NCI-H1105 (cell line): Measurements from ENCODE around the gene ADRB2.

Source experiments
- DNase-seq: peaks from one replicate; lab custom pipeline; 2025; lab: John Stamatoyannopoulos, UW

Gene ADRB2

DNA sequence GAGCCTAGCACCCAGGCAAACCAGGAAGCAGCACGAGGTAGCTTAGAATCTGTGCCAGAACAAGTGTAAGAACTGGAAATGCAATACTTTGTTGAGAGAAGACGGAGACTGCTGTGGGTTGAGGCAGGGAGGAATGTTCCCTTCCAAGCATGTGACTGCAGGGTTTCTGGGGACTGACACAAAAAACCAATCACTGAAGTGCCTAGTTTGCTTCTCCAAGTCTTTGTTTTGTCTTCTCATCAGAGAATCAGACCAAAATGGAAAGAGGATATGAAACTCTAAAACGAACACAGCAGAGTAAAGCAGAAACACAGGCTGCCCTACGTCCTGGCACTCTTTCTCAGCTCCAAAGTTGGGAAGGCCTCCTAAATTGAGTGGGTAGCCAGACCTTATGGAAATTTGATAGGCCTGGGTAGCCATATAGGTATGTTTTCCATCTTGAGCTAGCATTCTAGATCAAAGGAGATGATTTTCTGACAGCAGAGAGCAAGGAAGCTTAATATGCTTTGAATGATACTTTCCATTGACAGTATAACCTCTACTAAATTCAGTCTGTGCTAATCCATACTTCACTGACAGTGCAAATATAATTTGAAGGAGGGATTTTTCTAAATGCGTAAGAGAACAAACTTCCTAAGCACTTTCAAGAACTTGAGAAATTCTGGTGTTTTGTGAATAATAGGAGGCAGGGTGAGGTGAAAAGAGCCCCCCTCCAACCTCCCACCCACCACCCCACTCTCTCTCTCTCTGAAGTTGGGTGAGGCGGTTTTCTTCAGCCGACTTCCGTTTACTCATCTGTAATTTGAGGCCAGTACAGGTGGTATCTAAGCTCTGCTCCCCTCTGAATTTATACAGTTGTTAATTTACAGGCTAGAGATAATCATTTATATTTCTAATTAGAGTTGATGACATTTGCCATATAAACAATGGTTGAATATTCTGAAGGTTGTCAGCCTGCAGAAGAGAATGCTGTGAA lies 5.5 kb downstream of the ADRB2 start:
- no peak for DNase-seq

- no peak for DNase-seq
Measured at GRCh38 chr5:148833122-148833521, 6.7 kb downstream of the ADRB2 start.

DNA sequence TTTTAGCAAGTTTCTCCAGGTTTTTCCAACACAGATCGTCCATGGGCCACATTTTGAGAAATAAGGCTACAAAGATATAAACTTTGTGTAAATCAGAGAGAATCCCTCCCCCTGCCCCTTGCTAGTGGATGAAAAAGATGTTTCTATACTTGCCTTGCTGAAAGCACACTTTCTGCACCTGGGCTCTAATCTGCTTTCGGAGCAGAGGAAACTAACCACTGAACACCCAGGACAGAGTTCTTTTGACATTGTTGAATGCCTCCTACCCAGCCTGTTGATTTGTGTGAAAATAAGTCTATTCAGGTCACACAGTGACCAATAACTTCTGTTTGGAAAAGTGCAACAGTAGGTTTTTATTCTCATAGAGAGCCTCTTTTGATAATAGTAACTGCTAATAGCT lies 7.5 kb downstream of the ADRB2 start:
- no peak for DNase-seq

DNA sequence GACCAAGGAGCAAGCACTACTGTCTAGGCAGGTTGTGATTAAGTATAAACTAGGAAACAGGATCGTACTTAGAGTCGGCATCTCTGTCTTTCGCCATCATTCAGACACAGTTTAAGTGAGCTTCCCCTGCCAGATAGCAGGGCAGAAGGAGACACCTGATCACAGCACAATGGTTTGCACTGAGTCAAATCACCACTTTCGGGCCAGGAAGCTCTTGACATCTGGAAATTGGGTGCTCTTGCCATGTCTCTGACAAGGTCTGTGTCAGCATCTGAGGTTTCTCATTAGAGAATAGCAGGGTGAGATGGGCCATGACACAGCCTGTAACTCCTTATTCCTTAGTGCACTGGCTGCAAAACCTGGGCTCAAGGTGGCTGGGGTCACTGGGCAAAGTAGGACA lies 8.3 kb downstream of the ADRB2 start:
- DNase-seq = no peak

- no peak for DNase-seq
Measured at GRCh38 chr5:148836272-148837250, 10.2 kb downstream of the ADRB2 start.

DNA sequence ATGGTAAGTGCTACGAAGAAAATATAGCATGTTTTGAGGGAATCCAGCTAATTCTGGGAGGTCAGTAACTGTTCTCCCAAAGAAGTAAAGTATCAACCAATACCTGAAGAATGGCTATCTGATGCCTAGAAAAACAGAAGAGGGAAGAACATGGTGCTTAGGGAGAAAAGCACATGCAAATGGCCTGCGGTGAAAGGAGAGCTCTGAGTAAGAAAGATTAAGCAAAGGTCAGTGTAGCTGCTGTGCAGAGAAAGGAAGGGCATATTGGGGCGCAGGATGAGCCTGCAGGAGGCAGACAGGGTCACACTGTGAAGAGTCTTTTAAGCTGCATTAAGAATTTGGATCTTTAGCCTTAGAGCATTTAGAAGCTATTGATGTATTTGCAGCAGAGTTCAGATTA lies 11.0 kb downstream of the ADRB2 start:
- no peak for DNase-seq

- DNase-seq = no peak
Measured at GRCh38 chr5:148838357-148838756, 11.9 kb downstream of the ADRB2 start.

DNA sequence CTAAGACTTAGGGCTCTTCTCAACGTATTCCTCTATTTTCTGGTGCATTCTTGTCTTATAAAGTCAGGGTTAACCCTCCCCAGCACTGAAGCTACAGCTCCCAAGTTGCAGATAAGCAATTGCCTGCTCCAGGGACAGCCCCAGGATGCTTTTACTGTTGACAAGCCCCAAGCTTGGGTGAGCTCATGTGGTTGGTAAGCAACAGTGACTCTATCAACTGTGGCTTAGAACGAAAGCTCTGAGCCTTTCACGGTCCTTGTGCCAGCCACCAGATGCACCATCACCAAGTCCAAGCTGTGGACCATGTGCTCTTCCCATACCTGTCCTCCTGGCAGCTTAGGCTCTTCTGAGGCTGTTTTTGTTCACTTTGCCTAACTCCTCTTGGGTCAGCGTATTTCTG lies 13.5 kb downstream of the ADRB2 start:
- no peak for DNase-seq

- DNase-seq = no peak
Measured at GRCh38 chr5:148840531-148840930, 14.1 kb downstream of the ADRB2 start.

DNA sequence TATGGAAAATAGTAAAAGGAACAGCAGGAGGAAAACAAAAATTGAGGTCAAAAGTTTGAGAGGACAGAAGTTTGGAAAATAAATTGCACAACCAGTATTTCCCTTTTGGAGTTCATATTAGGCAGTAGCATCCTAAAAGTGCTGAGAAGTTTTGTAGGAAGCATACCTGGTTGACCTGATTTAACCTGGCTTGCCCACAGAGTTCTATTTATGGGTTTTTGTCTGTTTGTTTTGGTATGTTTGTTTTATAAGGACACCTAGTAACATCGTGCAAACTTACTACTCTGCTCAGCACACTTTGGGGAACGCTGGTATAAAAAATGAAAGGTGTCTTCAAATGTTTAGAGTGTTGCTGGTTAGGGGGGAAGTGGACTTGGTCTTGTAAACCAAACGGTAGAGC lies 15.1 kb downstream of the ADRB2 start:
- DNase-seq = no peak

GRCh38 chr5:148842161-148842560 lies 15.8 kb downstream of the ADRB2 start:
- DNase-seq = no peak

DNA sequence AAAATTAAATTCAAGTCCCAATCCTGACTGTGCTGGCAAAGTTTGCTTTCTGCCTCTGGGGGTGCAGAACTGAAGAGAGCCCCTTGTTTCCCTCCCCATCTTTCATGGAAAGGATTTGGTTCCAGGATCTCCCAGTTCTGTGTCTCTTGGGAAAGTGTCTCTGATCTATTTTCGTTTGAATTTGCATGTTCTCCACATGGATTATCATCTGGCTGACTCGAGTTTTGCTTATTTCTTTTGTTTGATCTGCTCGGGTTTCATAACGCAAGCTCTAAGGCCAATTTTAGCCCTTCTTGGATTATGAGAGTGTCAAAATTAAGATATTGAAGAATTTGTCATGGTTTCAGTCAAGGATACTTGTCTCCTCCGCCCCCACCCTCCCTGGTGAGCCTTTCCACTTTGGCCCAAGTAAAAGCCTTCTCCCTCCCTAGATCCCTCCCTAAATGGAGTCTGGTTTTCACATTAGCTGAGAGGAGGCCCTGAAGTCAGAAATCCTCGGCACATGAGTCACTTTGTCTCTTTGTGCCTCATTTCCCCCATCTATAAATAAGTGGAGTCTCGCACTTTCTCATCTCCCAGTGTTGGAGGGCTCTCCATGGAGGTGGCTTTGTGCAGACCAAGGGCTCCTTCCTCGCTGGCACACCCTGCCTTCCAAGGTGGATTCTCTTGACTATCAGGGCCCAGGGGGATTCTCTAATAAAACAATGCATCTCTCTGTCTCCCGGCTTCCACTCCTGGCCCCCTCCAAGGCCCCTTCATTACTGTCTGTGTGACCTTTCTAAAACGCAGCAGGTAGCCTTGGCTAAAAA lies 17.3 kb downstream of the ADRB2 start:
- no peak for DNase-seq

DNA sequence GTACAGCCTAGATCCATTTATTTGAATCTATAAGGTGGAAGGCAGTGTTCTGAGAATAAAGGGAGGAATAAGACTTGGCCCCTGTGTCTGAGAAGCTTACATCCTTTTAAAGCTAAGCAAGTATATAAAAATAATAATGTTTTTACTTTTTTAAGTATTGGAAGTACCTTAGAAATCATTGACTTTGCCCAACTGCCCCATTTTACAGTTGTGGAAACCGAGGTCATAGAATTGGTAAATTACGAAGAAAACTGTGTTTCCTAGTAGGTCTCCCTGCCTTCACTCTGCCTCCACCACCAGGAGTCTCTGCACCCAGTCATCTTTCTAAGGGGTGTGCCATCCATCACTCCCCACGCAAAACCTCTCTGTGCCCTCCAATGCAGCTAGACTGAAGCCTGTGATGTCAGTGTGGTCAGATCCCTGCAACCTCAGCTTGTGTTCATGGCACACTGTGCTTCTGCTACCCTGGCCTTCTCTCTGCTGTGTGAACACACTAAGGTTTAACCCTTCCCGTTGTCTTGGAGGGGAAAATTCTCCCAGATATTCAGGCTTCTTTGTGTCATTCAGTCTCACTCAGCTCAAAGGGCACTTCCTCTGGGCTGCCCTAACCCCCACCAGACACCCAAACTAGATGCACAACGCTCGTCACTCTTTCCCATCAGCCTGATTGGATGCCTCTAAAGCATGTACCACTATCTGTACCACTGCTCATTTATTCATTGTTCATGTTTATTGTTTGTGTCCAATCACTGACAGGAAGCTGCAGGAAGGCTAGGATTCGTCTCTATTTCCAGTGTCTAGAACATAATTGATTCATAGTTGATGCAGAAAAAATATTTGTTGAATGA lies 18.2 kb downstream of the ADRB2 start:
- no peak for DNase-seq

GRCh38 chr5:148846930-148847329 lies 20.5 kb downstream of the ADRB2 start:
- no peak for DNase-seq

GRCh38 chr5:148847456-148847855 lies 21.0 kb downstream of the ADRB2 start:
- no peak for DNase-seq

- DNase-seq = no peak
Measured at GRCh38 chr5:148848393-148849031, 22.1 kb downstream of the ADRB2 start.

- no peak for DNase-seq
Measured at GRCh38 chr5:148849461-148849860, 23.1 kb downstream of the ADRB2 start.

DNA sequence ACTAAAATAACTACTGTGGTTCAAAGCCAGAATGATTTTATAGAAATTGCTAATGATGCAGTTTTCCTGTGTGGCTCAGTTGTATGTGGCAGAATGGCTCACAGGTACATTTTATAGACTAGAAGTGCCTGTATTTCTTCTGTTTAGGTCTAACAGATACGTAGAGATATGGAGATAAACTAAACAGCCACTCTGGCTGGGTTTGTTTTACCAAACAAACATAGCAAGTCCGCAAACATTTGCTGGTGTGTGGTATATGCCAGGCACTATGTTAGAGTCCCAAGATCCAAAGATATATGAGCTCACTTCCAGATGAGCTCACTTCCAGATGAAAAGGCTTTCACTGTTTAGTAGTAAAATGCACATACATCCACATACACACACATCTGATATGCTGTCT lies 24.4 kb downstream of the ADRB2 start:
- DNase-seq = no peak

- no peak for DNase-seq
Measured at GRCh38 chr5:148853868-148854267, 27.5 kb downstream of the ADRB2 start.

DNA sequence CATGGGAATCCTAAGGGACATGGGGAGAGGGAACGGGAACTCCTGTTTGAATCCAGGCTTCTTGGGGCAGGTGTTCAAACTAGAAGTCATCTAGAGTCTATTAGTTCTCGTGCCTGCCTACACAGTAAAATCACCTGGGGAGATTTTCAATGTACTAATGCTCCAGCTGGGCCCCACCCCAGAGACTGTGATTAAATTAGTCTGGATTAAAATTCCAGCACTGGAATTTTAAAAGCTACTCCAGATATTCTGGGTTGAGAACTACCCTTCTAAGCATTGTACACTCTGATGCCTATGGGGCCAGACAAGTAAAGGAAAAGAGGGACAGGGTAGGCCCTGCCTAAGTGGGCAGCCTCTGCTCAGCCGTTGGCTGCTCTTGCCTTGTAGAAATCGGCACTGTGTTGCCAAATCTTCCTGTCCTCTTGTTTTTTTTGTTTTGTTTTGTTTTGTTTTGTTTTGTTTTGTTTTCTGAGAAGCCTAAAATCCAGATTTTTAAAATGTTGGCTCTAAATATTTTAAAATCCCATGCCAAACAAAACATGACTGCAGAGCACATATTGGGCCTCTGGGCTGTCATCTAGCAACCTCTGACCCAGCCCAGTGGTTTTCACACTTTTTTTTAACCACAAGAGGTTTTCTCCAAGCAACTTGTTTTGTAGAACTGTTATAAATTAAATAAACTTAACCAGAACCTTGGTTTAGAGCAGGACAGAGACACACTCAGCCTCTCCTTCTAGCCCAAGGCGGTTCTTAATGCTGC lies 29.0 kb downstream of the ADRB2 start:
- no peak for DNase-seq
